HL-60/S4 treated with phorbol 12-myristate 13-acetate at 8.2 ng/mL for 4 days and 3 days (cell line): ENCODE results near the gene MVD.

ENCODE experiments used
- in situ Hi-C: fragments of 300-500 bp; cut with MboI; formaldehyde crosslinking; loops from 2 replicates; pipeline ENCODE4 v1.15.0; 2022; ENCODE audit warnings: low sequenced_read_pairs

The MVD gene

DNA sequence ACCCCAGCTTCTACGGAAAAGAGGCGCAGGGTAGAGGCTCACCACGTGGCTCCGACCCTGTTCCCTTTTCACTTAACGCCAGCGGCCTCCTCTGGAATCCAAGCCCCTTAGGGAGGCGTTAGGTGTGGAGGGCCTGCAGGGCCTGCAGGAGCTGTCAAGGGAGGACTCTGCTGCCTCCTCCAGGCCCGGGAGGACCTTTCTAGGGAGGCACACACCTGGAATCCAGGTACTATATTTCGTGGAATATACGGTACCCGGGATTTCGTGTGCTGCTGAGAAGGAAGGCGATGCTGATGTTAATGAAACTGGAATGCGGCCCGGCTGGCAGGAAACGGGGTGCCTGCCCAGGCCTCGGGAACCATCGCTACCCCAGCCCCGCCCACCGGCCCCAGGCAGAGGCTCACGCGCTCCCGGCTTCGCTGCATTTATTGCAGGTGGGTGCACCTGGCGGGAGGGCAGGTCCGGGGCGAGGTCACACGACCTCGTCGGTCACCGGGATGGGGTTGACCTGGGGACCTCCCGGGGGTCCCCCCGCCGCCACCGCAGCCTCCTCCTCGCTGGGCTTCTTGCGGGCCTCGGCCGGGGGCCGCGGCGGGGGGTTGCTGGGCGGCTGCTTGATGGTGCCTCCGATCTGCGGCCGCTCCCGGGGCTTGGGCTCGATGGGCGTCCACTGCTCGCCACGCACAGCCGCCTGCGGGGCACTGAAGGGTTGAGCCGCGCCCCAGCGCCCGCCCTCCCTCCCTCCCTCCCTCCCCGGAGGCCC is 19.8 kb downstream of the MVD start:
- in situ Hi-C loops = no loop called here

DNA sequence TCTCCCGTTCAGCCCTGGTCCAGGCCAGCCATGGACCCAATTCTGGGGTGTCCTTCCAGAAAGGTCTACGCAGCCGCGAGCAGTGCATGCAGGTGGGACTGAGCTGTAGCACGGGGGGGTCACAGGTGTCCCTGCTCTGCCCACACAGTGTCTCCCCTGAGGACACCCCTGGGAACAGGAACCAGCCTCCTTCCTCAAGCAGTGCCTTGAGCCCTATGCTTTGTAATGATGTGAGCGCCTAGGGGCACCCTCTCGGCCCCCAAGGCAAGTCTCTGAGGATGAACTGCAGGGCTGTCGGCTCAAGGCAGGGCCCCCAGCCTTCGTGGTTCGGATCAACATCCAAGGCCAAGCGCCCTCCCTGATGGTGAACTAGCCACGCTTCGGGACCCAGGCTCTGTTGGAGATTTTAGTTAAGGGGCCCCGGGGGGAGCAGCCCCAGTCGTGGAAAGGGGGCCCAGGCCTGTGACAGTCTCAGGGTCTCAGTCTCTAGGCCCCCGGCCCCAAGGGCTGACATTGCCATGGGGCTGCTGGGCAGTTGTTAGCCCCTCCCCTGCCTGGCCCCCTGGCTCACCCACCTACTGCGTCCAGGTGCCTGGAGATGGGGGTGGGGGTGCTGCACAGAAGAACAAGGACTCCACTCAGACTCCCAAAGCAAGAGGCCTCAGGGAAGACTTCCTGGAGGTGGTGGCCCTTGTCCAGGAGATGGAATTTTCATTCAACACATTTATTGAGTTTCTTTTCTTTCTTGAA is 22.2 kb downstream of the MVD start:
- in situ Hi-C loops = no loop called here

DNA sequence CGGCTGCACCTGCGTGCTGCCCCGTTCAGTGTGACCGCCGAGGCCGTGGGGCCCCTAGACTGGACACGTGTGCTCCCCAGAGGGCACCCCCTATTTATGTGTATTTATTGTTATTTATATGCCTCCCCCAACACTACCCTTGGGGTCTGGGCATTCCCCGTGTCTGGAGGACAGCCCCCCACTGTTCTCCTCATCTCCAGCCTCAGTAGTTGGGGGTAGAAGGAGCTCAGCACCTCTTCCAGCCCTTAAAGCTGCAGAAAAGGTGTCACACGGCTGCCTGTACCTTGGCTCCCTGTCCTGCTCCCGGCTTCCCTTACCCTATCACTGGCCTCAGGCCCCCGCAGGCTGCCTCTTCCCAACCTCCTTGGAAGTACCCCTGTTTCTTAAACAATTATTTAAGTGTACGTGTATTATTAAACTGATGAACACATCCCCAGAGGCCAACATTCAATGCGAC is 22.8 kb downstream of the MVD start:
- in situ Hi-C loops = no loop called here

DNA sequence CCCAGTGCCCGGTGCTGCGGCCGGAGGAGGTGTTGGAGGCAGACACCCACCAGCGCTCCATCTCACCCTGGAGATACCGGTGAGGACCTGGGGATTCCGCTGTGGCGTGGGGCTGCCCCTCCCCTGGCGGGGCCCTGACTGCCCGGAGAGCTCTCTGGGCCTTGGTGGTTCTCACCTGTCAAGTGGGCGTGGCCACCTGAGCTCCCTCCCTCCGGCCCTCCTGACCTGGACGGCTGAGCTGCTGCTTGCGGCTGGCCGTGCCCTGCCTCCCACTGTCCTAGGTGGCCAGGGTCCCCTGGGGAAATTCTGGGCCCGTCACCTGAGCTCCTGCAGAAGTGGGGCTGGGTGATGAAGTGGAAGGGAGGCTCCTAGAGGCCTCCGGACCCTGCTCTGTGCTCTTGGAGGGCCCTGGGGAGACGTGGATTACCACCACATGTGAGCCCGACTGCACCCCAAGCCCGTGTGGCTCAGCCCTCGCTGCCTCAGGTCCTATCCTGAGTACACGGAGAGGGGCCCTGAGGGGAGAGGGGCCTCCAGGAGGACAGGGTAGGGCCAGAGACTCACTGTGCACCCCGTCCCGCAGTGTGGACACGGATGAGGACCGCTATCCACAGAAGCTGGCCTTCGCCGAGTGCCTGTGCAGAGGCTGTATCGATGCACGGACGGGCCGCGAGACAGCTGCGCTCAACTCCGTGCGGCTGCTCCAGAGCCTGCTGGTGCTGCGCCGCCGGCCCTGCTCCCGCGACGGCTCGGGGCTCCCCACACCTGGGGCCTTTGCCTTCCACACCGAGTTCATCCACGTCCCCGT is 23.5 kb downstream of the MVD start:
- in situ Hi-C loops = no loop called here

DNA sequence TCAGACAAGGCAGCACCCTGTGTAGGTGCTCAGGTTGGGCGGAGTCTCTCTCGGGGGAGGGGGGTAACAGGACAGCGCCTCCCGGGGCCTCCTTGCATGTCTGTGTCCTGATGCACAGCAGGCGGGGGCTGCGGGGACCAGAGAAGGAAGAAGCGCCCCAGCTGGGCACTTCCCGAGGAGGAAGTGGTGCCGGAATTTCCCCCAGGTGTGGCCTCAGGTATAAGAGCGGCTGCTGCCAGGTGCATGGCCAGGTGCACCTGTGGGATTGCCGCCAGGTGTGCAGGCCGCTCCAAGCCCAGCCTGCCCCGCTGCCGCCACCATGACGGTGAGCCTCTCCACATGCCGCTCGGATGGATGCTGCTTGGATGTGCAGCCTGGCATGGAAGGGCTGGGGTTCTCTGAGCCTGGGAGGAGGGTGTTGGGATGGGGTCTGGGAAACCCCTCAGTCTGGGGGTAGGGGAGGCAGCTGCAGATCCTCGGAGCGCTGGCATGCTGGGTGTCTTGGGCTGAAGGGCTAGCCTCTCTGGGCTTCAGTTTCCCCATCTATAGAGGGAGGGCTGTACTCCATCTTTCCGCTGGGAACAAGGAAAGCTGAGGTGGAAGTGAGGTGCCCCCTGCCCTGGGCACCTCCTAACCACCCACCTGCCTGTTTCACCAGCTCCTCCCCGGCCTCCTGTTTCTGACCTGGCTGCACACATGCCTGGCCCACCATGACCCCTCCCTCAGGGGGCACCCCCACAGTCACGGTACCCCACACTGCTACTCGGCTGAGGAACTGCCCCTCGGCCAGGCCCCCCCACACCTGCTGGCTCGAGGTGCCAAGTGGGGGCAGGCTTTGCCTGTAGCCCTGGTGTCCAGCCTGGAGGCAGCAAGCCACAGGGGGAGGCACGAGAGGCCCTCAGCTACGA is 24.3 kb downstream of the MVD start, which contains the start of gene IL17C:
TSS of gene IL17C (plus strand) at position 250 of the 908 bp plus-strand sequence. CDS start at position 320, 70 bp downstream.
- in situ Hi-C loops = no loop called here

DNA sequence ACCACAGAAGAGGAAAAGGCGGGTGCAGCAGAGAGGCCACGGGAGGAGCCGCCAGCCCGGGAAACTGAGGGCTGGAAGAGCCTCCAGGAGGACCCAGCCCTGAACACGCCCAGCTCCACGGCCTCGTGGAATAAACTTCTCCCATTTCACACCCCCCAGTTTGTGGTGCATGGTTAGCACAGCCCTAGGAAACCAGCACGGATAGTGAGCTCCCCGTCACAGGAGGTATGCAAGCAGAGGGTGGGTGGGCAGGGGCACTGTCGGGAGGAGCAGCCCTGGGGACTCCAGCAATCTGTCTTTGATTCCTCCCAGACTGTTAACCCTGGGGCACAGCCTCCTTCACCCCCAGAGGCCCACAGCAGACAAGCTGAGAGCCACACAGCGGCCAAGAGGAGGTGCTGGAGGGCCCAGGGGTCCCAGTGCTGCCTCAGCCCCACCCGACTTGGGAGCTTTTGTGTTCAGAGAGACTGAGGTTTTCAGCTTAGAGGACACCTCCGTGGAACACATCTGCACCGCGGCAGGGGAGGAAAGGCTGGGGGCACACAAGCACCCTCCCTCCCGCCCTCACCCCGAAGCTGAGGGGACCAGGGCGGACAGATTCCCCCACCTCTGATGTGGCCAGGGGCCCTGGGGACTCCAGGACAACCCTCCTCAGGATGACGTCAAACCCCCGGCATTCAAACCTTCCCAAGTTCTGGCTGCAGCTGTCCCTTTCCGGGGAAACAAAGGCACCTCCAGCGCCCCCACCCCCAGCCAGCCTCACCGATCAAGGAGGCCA is 26.2 kb downstream of the MVD start:
- in situ Hi-C loops = no loop called here

DNA sequence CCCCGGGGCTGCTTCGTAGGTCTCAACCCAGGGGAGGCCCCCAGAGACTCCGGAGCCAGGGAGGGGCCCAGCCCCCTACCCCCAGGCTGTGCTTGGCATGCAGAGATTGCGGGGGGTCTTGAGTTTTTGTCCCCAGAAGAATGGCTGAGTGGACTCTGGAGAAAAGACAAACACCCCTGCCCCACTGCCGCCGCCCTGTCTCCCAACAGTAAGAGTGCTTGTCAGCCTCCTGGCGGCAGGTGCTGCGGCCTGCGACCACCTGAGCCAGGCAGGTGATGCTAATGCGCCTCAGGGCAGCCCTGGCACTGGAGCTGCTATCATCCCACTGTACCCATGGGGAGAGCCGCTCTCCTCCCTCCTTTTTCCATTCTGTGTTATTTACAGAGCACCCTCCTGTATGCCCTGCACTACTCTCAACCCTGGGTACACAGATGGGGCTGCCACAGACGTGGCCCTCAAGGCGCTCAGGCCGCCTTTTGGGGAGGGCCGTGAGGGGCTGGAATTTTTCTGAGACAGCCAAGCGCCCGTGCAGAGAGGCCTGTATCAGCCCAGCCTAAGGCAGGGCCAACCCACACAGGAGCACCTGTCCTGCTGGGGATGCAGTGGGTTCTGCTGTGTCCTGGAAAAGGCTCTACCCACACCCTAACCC is 27.1 kb downstream of the MVD start:
- in situ Hi-C loops = no loop called here

DNA sequence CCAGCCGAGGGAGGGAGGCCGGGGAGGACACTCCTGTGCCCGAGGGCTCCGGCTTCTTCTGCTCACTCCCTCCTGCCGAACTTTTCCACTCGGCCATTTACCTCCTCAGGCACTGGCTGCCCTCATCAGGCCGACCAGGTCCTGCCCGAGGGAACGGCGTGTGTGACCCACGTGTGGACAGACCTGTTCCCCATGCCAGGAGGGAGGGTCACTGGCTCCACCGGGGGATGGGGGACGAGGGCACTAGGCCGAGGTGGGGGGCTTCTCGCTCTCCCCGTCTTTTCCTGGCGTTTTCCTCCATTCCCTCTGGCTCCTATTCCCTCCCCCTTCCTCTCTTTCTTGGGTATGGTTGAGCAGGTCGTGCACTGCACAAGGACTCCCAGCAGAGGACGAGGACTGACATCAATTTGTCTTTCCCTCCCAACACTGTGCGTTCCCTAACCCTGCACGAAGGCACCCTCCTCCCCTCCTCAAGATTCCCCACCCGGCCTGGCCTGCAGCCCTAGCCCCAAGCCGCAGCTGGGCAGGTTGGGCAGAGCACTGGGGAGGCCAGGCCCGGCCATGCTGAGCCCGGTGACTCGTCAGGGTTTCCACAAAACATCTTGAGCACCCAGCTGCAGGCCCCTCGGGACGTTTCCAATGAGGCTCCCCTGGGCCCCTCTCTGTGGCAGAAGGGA is 27.8 kb downstream of the MVD start:
- in situ Hi-C loops = no loop called here

DNA sequence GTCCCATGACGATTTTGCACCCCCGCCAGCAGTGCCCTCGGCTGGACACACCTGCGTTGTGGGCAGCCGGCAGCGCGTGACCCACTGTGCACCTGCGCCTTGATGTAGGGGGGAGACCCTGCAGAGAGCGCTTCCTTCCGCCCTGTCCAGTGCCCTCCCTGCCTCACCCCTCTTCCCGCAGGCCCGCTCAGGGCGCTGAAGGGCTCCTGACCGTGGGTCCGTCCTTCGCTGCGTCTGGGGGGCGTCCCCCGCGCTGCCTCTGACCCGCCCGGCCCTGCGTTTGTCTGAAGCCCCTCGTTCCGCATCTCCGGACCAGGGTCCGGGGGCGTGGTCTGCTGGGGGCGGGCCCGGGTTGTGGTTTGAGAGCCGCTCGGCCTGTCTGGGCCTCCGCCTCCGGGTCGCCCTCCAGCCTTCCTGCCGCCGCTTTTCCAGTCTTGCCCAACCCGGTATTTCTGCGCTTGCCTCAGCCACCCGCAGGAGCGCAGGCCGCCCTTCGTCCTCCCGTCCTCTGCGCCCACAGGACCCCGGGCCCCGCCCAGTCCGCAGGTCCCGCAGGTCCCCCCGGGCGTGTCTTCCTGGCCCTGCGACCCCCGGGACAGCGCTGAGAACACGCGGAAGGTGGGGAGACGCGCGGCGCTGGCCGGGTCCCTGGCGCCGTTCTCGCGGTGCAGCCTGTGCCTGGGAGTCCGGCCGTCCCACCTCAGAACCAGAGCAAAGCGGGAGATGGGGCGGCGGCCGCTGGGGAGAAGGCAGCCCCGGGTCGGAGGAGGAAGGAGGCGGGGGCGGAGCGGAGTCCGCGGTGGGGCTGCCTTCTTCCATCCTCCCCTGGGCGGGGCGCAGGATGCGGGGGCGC is 28.5 kb downstream of the MVD start:
- in situ Hi-C loops = no loop called here

DNA sequence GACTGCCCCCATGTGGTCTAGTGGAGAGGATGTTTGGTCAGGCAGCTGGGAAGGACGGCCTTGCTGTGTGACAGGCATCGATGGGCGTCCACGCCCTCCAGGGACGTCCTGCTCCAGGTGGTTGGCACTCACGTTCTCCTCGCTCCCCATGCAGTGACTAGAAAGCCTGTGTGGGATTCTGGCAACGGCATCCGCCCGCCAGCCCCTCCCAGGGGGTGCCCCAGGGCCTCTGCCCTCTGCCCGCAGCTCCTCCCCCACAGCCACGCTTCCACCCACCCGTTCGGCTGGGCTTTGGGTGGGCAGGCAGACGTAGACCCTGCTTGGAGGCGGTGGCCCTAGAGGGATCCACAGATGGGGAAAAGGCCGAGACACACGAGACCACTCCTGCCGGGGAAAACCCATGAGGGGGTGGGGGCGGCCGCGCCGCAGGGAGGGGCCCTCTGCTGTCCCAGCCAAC is 29.2 kb downstream of the MVD start:
- in situ Hi-C loops = no loop called here

DNA sequence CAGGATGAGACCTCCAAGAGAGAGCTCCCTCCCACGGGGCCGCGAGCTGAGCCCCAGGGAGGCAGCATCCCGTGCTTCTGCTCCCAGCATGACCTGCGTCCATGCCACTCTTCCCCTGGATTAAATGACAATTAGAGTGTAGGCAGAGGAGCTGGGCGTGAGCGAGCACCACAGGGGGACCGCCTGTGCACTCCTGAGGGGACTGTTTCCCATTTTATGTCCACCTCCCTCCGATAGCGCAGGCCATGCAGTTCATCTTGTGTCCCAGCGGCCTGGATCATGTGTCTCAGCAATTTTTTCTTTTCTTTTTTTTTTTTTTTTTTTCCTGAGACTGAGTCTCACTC is 30.3 kb downstream of the MVD start:
- in situ Hi-C loops = no loop called here

DNA sequence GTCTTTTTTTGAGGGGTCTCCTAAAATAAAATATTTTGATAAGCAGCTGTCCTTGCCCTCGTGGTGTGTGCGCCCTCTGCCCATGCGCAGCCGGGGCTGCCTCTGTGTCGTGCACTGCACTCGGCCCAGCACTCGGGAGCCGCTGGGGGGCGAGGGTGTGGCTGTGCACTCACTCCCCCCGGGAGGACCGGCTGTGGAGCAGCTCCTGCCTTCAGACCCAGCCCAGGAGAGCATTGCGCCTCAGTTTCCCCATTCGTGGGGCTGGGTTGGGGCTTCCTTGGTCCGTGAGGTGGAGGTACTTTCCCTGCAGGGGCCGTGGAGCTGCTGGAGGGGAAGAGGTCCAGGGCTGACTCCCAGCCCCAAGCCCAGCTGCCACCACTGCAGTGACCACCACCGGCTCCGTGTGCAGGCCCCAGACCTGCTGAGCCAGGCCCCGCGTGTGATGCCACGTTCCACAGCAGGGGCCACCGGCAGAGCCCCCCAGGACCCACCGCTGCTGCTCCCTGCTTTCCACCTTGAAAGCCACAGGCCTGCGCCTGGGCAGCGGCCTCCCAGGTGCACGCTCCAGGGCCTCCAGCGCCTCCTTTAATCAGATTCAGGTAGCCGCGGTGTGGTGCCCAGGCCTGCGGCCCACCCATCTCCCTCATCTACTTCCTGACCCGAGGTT is 30.8 kb downstream of the MVD start:
- in situ Hi-C loops = no loop called here

DNA sequence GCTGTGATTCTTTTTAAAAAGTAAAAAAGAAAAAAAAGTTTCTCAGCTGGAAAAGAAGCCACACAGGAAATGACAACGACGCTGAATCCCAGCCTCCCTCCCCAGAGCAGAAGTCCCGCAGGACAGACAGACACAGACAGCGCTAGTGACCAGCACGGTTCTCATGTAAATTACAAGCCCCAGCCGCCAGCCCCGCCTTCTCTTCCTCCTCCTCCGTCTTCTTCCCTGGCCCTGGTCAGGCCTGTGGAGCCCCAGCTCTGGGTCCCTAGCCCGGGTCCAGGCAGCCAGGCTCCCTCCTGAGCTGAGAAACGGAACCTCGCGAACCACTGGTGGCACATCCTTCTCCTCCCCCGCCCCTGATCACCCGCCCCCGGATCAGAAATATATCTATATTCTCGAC is 31.5 kb downstream of the MVD start:
- in situ Hi-C loops = no loop called here

DNA sequence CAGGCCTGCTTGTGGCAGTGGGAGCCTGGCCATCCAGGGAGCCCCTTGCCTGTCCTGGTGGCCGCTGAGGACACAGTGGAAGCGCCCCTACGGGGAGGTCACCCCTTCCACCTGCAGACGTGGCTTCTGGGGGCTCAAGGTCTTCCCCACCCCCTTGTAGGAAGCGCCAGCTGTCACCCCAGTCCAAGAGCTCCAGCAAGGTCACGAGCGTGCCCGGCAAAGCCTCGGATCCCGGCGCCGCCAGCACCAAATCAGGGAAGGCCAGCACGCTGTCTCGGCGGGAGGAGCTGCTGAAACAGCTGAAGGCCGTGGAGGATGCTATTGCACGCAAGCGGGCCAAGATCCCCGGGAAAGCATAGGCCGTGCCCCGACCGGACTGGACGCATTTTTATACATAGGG is 31.9 kb downstream of the MVD start:
- in situ Hi-C loops = no loop called here

DNA sequence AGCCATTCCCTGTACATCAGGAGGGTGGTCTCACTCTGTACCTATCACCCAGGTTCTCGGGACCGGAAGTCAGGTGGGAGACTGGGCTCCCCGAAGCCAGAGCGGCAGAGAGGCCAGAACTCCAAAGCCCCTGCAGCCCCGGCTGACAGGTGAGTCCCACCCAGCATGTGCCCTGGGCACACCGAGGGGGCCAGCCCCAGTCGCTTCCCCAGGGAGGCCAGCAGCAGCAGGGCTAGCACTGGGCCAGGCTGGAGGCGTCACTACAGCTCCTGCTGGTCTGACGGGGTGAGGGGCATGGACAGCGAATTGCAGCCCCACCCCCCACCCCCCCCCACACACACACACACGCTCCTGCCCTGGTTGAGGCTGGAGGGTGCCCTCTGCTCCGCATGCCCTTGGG is 32.5 kb downstream of the MVD start:
- in situ Hi-C loops = no loop called here

DNA sequence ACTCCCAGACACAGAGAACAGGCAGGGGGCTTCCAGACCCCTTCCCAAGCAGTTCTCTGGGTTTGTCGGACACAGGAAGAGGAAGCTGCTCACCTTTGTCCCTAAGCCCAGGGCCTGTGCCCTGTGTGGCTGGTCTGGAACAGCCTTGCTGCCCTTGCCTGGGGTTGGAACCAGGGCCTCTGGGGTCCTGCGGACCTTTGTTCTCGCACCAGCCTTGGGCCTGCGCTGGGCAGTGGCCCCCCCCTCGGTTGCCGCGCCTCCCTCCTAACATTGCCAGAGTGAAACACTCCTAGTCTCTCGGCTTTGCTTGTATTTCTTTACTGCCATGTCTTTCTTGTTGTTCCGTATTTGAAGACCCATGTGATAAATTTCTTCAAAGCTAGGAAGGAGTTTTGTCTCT is 33.1 kb downstream of the MVD start:
- in situ Hi-C loops = no loop called here

DNA sequence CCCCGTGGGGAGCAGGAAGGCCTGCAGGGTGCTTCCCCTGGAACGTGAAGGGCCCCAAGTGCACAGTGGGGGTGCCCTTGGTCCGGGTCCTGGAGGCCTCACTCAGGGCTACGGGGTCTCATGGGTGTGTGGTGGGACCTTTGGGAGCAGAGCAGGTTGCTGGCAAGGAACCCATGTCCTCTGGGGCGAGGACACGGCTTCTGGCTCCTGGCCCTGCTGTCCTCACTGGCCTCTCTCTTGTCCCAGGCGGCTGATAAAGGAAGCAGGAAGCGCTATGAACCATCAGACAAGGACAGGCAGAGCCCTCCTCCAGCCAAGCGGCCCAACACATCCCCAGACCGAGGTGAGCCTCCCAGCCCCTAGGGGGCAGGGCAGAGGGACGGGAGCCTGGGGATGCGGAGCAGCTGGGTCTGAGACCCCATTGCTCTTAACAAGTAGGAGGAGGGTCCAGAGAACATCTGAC is 34.3 kb downstream of the MVD start:
- in situ Hi-C loops = no loop called here
